HG02884 (cell line): ENCODE data around the gene PNMT.

Experiments
- ATAC-seq: cut with Tn5 transposase; IDR thresholded peaks from one replicate; pipeline ENCODE4 v1.9.1; 2021; ENCODE audit warnings: mild to moderate bottlenecking, moderate library complexity; ENCODE audit not compliant: unreplicated experiment

PNMT gene

GRCh38 chr17:39632153-39632941, 35.9 kb upstream of the PNMT start:
- no peak for ATAC-seq

DNA sequence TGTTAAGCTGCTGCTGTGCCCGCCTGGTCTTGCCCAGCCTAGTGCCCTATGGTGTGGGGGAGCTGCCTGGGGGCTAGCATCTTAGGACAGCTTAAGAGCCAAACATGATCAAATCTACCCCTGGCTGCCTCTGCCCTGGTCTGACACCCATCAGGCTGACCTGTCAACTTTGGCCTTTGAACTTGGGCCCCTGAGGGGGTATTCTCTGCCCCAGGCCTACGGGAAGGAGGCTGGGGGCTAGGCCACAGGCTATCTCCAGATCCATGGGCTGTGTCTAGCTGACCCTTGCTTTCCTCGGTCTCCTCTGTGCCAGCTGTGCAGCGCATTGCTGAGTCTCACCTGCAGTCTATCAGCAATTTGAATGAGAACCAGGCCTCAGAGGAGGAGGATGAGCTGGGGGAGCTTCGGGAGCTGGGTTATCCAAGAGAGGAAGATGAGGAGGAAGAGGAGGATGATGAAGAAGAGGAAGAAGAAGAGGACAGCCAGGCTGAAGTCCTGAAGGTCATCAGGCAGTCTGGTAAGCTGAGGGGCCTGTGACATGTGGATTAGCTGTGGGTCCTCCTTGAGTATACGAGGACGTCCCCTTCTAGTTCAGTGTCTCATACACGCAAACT, 34.6 kb upstream of the PNMT start:
- no peak for ATAC-seq

- no peak for ATAC-seq
These were observed 33.8 kb upstream of the PNMT start for GRCh38 chr17:39634384-39634871.

- ATAC-seq = no peak
These were observed 32.6 kb upstream of the PNMT start for GRCh38 chr17:39635614-39636176.

DNA sequence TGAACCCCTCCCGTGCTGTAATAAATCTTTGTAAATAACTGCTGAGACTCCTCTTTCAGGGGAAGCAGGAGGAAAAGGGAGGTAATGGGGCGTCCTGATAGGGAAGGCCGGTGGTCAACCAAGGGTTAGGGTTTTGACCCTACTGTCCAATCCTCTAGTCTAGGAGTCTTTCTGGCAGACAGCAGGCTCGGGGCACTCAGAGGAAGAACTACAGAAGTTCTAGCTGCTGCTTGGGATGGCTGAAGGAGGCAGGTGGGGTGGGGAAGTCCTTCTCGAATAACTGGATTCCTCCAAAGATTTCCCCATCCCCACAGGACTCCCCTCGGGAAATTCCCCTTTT, 31.7 kb upstream of the PNMT start:
- ATAC-seq = no peak

DNA sequence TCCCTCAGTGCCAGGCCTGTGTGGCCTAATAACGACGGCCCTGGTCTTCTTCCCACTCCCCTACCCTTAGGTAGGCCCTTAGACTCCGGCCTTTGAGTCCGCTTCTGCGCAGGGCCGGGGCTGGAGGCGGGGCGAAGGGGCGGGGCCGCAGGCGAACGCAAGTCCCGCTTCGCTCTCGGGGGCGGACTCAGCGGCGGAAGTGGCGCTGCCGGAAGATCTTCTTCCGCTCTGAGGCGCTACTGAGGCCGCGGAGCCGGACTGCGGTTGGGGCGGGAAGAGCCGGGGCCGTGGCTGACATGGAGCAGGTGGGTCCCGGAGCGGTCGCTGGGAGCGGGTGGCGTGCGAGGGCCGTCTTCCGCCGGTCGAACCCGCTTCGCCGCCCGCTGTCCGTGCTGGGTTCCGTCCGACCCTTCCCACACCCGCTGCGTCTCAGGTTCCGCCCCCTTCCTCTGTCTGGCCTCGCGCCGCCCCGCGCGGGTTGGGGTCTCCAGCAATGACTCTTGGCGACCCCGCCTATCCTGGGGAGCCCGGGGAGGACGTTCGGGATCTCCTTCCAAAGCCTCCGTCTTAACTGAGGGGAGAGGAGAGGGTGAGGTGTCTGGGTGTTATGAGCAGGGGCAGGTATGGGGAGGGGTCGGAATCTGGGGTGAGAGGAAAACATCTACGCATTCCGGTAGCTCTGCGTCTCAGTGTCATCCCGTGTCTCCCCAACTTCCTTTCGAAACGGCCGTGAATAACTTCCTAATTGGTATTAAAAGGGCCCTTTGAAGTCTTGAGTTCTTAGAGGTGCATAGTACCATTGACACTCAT, 31.1 kb upstream of the PNMT start, which contains the start of gene STARD3:
TSS of gene STARD3 (plus strand) at position 218 of the 810 bp plus-strand sequence. CDS start 16,388 bp downstream, outside the sequence.
- no peak for ATAC-seq

- ATAC-seq = no peak
These were observed 29.9 kb upstream of the PNMT start for GRCh38 chr17:39638317-39638716.

DNA sequence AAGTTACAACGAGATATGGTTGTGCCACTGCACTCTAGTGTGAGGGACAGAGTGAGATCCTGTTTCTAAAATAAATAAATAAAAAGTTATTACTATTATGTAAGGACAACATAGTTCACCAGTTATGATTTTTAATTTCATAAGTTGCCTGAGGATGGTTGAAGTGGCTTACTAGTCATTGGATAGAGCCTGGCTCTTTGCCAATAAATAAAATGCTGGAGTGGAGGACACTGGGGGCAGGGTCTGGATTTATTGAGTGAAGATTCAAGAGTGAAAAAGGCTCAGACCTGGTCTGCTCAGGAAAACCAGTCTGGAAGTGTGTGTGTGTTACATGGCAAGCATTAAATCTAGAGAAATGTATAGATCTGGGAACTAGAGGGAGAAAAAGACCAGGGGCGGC, 29.2 kb upstream of the PNMT start:
- ATAC-seq = no peak

DNA sequence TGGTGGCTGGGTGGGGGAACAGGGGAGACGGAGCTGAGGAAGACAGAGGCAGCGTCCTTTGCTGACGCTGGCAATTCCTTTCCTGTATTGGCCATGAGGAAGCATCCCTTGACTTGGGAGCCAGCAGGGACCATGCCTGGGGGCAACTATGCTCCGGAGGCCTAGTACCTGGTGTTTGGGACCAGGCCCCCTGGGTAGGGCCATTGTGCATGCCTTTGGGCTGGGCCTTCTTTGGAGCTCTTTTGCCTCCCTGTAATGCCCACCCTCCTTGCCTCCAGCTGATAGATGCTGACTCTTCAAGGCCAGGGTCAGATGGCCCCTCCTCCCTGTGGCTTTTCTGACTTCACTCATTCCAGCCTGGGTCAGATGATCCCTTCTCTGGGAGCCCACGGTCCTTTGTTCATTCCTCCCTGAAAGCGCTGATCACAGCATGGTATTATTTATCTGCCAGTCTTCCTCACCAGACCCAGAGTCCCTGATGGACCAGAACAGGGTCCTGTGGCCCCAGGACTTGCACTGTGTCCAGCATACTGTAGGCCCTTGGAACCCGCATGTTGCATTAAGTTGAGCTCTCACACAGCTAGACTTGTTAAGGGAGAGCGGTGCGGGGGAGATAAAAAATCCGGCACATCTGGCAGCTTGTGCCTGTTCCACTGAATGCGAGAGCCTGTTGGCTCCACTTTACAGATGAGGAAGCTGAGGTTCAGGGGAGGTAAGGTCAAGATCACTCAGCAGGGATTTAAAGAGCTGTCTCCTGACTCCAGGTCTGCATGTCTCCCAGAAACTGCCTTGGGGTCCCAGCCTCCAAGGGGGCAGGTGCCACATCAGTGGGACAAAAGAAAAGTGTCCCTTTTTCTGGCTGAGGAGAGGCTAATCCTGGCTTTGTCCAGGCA, 28.4 kb upstream of the PNMT start:
- no peak for ATAC-seq

- ATAC-seq = no peak
These were observed 27.6 kb upstream of the PNMT start for GRCh38 chr17:39640591-39641031.

DNA sequence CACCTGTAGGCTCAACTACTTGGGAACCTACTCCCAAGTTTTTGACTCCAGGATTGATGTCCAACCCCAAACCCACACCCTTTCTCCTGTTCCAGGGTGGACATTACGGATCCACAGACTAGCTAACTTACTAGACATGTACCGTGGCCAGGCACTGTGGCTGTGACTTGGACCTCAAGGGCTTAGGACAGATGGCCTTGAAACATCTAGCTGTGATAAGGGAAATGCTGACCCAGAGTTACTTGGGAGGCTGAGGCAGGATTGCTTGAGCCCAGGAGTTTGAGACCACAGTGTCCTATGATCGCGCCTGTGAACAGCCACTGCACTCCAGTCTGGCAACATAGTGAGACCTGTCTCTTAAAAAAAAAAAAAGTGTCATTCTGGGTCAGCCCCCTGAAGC, 27.2 kb upstream of the PNMT start:
- no peak for ATAC-seq

- ATAC-seq = no peak
These were observed 26.4 kb upstream of the PNMT start for GRCh38 chr17:39641883-39642282.

DNA sequence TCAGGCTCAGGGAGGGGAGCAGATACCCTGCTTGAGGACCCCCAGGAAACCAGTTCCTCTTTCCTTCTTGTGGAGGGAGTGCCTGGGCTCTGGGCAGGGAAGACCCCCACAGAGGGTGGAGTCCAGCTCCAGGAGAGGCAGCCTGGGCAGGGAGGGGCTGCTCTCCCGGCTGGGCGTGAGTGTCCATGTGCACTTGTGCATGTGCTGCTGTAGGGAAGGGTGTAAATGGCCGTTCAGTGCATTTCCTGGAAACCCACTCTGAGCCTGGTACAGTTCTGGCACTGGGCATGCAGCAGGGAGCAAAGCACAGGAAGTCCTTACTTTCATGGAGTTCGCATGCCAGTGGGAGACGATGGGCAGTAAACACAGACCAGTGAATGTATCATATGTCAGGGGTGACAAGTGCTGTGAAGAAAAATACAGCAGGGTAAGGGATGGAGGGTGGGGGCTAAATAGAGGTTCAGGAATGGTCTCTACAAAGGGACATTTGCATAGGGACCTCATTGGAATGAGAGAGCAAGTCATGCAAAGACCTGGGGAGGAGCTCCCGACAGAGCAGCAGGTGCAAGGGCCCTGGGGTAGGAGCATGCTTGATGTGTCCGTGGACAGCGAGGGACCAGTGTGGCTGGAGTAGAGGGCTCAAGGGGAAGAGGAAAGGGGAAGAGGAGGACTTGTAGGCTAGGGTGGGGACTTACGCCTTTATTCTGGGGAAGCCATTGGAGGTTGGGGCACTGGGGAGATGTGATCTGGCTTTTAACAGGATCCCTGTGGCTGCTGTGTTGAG, 25.8 kb upstream of the PNMT start:
- no peak for ATAC-seq

- ATAC-seq = no peak
These were observed 25.0 kb upstream of the PNMT start for GRCh38 chr17:39643271-39643670.

GRCh38 chr17:39647256-39647655, 21.0 kb upstream of the PNMT start:
- ATAC-seq = no peak

GRCh38 chr17:39648616-39649366, 19.5 kb upstream of the PNMT start:
- ATAC-seq = no peak

- no peak for ATAC-seq
These were observed 18.1 kb upstream of the PNMT start for GRCh38 chr17:39650121-39650579.

GRCh38 chr17:39651923-39652586, 16.2 kb upstream of the PNMT start:
- no peak for ATAC-seq
